WTC11 (cell line): Measurements from ENCODE around the gene RPL36AL. TPM values are rescaled to one million over a fixed set of nuclear protein-coding genes. Genes with fewer than 3 reads are reported as not detected.

Experiments
- ATAC-seq: fragments of 200-7000 bp; cut with Tn5 transposase; 2 replicates; pipeline ENCODE4 v1.10.0; 2021; ENCODE audit warnings: mild to moderate bottlenecking, moderate library complexity
- CTCF ChIA-PET: fragments of 300-600 bp; sonication (Branson Sonifier 250); formaldehyde crosslinking; loops from one replicate; lab custom pipeline; 2021; ENCODE audit warnings: antibody characterized with exemption; lab: Charles Lee
- POLR2A ChIA-PET: fragments of 350-600 bp; sonication (Branson Sonifier 250); formaldehyde crosslinking; loops from one replicate; lab custom pipeline; 2021; ENCODE audit warnings: antibody characterized with exemption; lab: Charles Lee
- DNase-seq: peaks from one replicate; pipeline ENCODE4 v3.0.0; 2021; ENCODE audit warnings: low spot score
- H3K27ac Mint-ChIP-seq: 2 replicates; pipeline ENCODE4 v1.8.0; 2021; ENCODE audit warnings: mixed read lengths
- H3K27me3 Mint-ChIP-seq: 2 replicates; pipeline ENCODE4 v1.8.0; 2021; ENCODE audit warnings: low read depth, mild to moderate bottlenecking, moderate library complexity, mixed read lengths
- H3K36me3 Mint-ChIP-seq: 2 replicates; pipeline ENCODE4 v1.8.0; 2021; ENCODE audit warnings: mixed read lengths
- H3K4me1 Mint-ChIP-seq: 2 replicates; pipeline ENCODE4 v1.8.0; 2022; ENCODE audit warnings: mixed read lengths
- H3K4me3 Mint-ChIP-seq: 2 replicates; pipeline ENCODE4 v1.8.0; 2021; ENCODE audit warnings: mild to moderate bottlenecking, moderate library complexity, mixed read lengths
- H3K9me3 Mint-ChIP-seq: 2 replicates; pipeline ENCODE4 v1.8.0; 2021; ENCODE audit warnings: mixed read lengths
- AR ChIP-seq: fragments of 250-450 bp; sonication (Bioruptor Pico); IDR thresholded peaks from 2 replicates; pipeline ENCODE4 v1.9.0; 2021; ENCODE audit warnings: mild to moderate bottlenecking
- ATF6 ChIP-seq: sonication (generic); formaldehyde crosslinking; IDR thresholded peaks from 2 replicates; pipeline ENCODE4 v1.8.1; 2023; ENCODE audit warnings: mild to moderate bottlenecking, missing genetic modification reagents
- CREB1 ChIP-seq: sonication (generic); formaldehyde crosslinking; IDR thresholded peaks from 2 replicates; pipeline ENCODE4 v1.8.0; 2023; ENCODE audit warnings: mild to moderate bottlenecking, missing genetic modification reagents
- CREM ChIP-seq: sonication (generic); formaldehyde crosslinking; IDR thresholded peaks from 2 replicates; pipeline ENCODE4 v1.8.1; 2022; ENCODE audit warnings: mild to moderate bottlenecking, missing genetic modification reagents, moderate library complexity
- ETV6 ChIP-seq: sonication (generic); formaldehyde crosslinking; IDR thresholded peaks from 2 replicates; pipeline ENCODE4 v1.8.1; 2022; ENCODE audit warnings: mild to moderate bottlenecking, missing genetic modification reagents
- FOXJ3 ChIP-seq: sonication (generic); formaldehyde crosslinking; IDR thresholded peaks from 2 replicates; pipeline ENCODE4 v1.9.0; 2021; ENCODE audit warnings: missing genetic modification reagents, mild to moderate bottlenecking, borderline replicate concordance
- GRHL2 ChIP-seq: fragments of 250-450 bp; sonication (Bioruptor Pico); IDR thresholded peaks from 2 replicates; pipeline ENCODE4 v1.8.0; 2022; ENCODE audit warnings: mild to moderate bottlenecking, moderate library complexity; ENCODE audit not compliant: insufficient replicate concordance, severe bottlenecking
- HMGA2 ChIP-seq: fragments of 250-450 bp; sonication (Bioruptor Pico); IDR thresholded peaks from 2 replicates; pipeline ENCODE4 v1.4.0; 2021; ENCODE audit warnings: mild to moderate bottlenecking, moderate library complexity
- HMGXB4 ChIP-seq: sonication (generic); formaldehyde crosslinking; IDR thresholded peaks from 2 replicates; pipeline ENCODE4 v1.8.1; 2023; ENCODE audit warnings: mild to moderate bottlenecking, moderate library complexity, missing genetic modification reagents
- IRF1 ChIP-seq: sonication (generic); formaldehyde crosslinking; IDR thresholded peaks from 2 replicates; pipeline ENCODE4 v1.8.0; 2023; ENCODE audit warnings: missing genetic modification reagents
- NR2C2 ChIP-seq: sonication (generic); formaldehyde crosslinking; IDR thresholded peaks from 2 replicates; pipeline ENCODE4 v1.8.0; 2022; ENCODE audit warnings: mild to moderate bottlenecking, missing genetic modification reagents
- OVOL2 ChIP-seq: fragments of 250-450 bp; sonication (Bioruptor Pico); IDR thresholded peaks from 2 replicates; pipeline ENCODE4 v1.9.0; 2021; ENCODE audit warnings: mild to moderate bottlenecking, borderline replicate concordance
- TEAD1 ChIP-seq: sonication (generic); formaldehyde crosslinking; IDR thresholded peaks from 2 replicates; pipeline ENCODE4 v1.8.0; 2022; ENCODE audit warnings: mild to moderate bottlenecking, missing genetic modification reagents
- ZNF138 ChIP-seq: sonication (generic); formaldehyde crosslinking; conservative IDR thresholded peaks from 2 replicates; pipeline ENCODE4 v1.8.1; 2022; ENCODE audit warnings: mild to moderate bottlenecking, moderate library complexity, missing genetic modification reagents
- ZNF232 ChIP-seq: sonication (generic); formaldehyde crosslinking; IDR thresholded peaks from 2 replicates; pipeline ENCODE4 v1.8.0; 2022; ENCODE audit warnings: mild to moderate bottlenecking, missing genetic modification reagents
- ZNF317 ChIP-seq: sonication (generic); formaldehyde crosslinking; IDR thresholded peaks from 2 replicates; pipeline ENCODE4 v1.8.1; 2023; ENCODE audit warnings: low read depth, mild to moderate bottlenecking, moderate library complexity, missing genetic modification reagents, borderline replicate concordance
- ZNF396 ChIP-seq: fragments of 250-450 bp; sonication (Bioruptor Pico); IDR thresholded peaks from 2 replicates; pipeline ENCODE4 v1.8.0; 2021; ENCODE audit warnings: mild to moderate bottlenecking, moderate library complexity, borderline replicate concordance
- ZNF416 ChIP-seq: fragments of 250-450 bp; sonication (Bioruptor Pico); IDR thresholded peaks from 2 replicates; pipeline ENCODE4 v1.9.0; 2021; ENCODE audit warnings: mild to moderate bottlenecking, inconsistent platforms
- ZNF671 ChIP-seq: fragments of 250-450 bp; sonication (Bioruptor Pico); IDR thresholded peaks from 2 replicates; pipeline ENCODE4 v1.8.0; 2021; ENCODE audit warnings: mild to moderate bottlenecking
- total RNA-seq: library from RNA; stranded (reverse); gene quantifications from 3 replicates; pipeline ENCODE4 v1.2.3, GENCODE V29; 2021
- TF ChIP-seq, protein P1 (sequence below): fragments of 250-450 bp; sonication (Bioruptor Pico); conservative IDR thresholded peaks from 2 replicates; pipeline ENCODE4 v1.9.0; 2021; ENCODE audit warnings: mild to moderate bottlenecking

The RPL36AL gene
- total RNA-seq, 1 experiment from 2014 or later: 212 TPM

- H3K36me3 Mint-ChIP-seq: peaks cover 24% of the 10 kb centered on the region
- H3K9me3 Mint-ChIP-seq: no peaks in the 10 kb centered on the region
- DNase-seq (no peak), ATAC-seq (no peak)
- H3K4me3 Mint-ChIP-seq: no peak overlapping the region
- TF ChIP-seq, protein P1, sequence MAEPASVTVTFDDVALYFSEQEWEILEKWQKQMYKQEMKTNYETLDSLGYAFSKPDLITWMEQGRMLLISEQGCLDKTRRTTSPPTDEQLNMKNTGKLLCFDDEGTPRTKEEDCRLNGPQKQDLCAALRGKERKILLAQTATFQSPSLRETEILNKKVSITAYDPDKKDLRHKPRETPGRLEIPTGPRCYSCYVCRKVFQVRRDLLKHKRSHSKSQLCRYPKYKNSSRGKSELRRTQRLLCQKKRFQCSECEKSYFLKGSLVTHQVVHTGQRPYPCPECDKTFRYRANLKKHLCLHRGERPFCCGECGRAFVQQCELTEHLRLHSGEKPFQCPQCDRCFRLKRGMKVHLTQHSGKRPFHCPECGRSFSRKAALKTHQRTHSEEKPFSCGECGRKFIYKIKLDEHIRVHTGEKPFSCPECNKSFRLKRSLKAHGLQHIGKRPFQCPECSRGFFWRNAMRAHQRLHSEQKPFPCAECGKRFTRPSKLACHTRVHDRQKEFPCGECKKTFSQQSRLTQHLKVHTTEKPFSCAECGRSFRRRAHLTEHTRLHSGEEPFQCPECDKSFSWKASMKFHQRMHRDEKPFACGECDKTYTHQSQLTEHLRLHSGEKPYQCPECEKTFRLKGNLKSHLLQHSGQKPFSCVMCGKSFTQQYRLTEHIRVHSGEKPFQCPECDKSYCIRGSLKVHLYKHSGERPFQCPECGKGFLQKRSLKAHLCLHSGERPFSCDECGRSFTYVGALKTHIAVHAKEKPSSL (CRISPR knock-in tag): no peak
- no peak for TF ChIP-seq HMGXB4 (CRISPR knock-in tag)
- ChIA-PET POLR2A (no interaction called here), CTCF (no interaction called here)
- H3K27me3 Mint-ChIP-seq: no peaks in the 10 kb centered on the region
- H3K27ac Mint-ChIP-seq: no peak overlapping the region
- H3K4me1 Mint-ChIP-seq: no peaks in the 10 kb centered on the region
Measured at GRCh38 chr14:49607583-49607982, 12.8 kb downstream of the RPL36AL start.

GRCh38 chr14:49598485-49599300 is 21.7 kb downstream of the RPL36AL start, which contains the start of gene LRR1:
Gene LRR1 (plus strand): TSS chr14:49598940. CDS start chr14:49599021, 81 bp downstream.
- Mint-ChIP-seq H3K36me3 (0 out of 2 replicates have a peak, but pooled peaks cover 3% of the 10 kb centered on the region), H3K9me3 (no peaks in the 10 kb centered on the region), H3K27me3 (peaks cover 5% of the 10 kb centered on the region), H3K27ac (peak within 1 kb of the TSS; percentile 94), H3K4me3 (peak within 1 kb of the TSS; percentile 84), H3K4me1 (peaks cover 10% of the 10 kb centered on the region)
- peak; percentile 83 for DNase-seq
- peak; percentile 74 for ATAC-seq
- CTCF ChIA-PET: interaction anchor here (1.4 to 5.5 kb wide), 4 partner anchors 12 to 137 kb away, joined by 6 to 43 read pairs (median 10); partner anchors contain the start of genes MGAT2, RPL36AL and RPS29
- POLR2A ChIA-PET: interaction anchor here (0.6 to 4.1 kb wide), 5 partner anchors 13 to 170 kb away, joined by 4 to 26 read pairs (median 7); partner anchors contain the start of genes DNAAF2, KLHDC2, MGAT2 and RPL36AL
- peak; percentile 76; the same call in 1 of the 2 replicates for TF ChIP-seq ETV6 (CRISPR knock-in tag)
- TF ChIP-seq ZNF138 (CRISPR knock-in tag): no peak
- TF ChIP-seq GRHL2 (CRISPR knock-in tag): no peak
- TF ChIP-seq OVOL2: no peak
- peak; percentile 33; the same call in 1 of the 2 replicates for TF ChIP-seq ZNF416 (CRISPR knock-in tag)
- TF ChIP-seq ZNF671 (CRISPR knock-in tag): no peak
- no peak for TF ChIP-seq NR2C2 (CRISPR knock-in tag)
- TF ChIP-seq FOXJ3 (CRISPR knock-in tag): 0 out of 2 replicates have a peak, but pooled peaks have one; percentile 18
- TF ChIP-seq TEAD1 (CRISPR knock-in tag): peak; percentile 41; the same call in 1 of the 2 replicates
- peak; percentile 57; the same call in 1 of the 2 replicates for TF ChIP-seq ZNF232 (CRISPR knock-in tag)
- no peak for TF ChIP-seq ZNF396 (CRISPR knock-in tag)
- TF ChIP-seq IRF1 (CRISPR knock-in tag): peak; percentile 68
- TF ChIP-seq CREM (CRISPR knock-in tag): peak; percentile 81
- TF ChIP-seq, protein P1 (CRISPR knock-in tag): no peak
- 0 out of 2 replicates have a peak, but pooled peaks have one; percentile 4 for TF ChIP-seq HMGA2 (CRISPR knock-in tag)
- no peak for TF ChIP-seq ATF6
- no peak for TF ChIP-seq AR
- no peak; the same call in 1 of the 2 replicates for TF ChIP-seq ZNF317 (CRISPR knock-in tag)
- TF ChIP-seq CREB1 (CRISPR knock-in tag): 0 out of 2 replicates have a peak, but pooled peaks have one; percentile 29
